SK-N-SH treated with all-trans-retinoic acid at 6 μM for 48 hours (cell line): ENCODE data around the gene ARHGAP15.

Experiments
- CSRNP3 ChIP-seq: fragments of 250-450 bp; sonication (Bioruptor Pico); IDR thresholded peaks from 2 replicates; pipeline ENCODE4 v1.5.1; 2021; ENCODE audit warnings: mild to moderate bottlenecking, moderate library complexity
- ESRRG ChIP-seq: fragments of 250-450 bp; sonication (Bioruptor Pico); IDR thresholded peaks from 2 replicates; pipeline ENCODE4 v1.6.1; 2021; ENCODE audit warnings: mild to moderate bottlenecking
- OSR1 ChIP-seq: fragments of 250-450 bp; sonication (Bioruptor Pico); IDR thresholded peaks from 2 replicates; pipeline ENCODE4 v1.8.0; 2022; ENCODE audit warnings: moderate library complexity, mild to moderate bottlenecking, inconsistent platforms
- PATZ1 ChIP-seq: fragments of 250-450 bp; sonication (Bioruptor Pico); IDR thresholded peaks from 2 replicates; pipeline ENCODE4 v1.8.0; 2020; ENCODE audit warnings: mild to moderate bottlenecking, moderate library complexity, borderline replicate concordance
- SNAI2 ChIP-seq: fragments of 250-450 bp; sonication (Bioruptor Pico); IDR thresholded peaks from 2 replicates; pipeline ENCODE4 v1.5.0; 2020; ENCODE audit warnings: mild to moderate bottlenecking, moderate library complexity
- TF ChIP-seq, protein P1 (sequence below): fragments of 250-450 bp; sonication (Bioruptor Pico); IDR thresholded peaks from 2 replicates; pipeline ENCODE4 v1.5.1; 2020; ENCODE audit warnings: low read depth, mild to moderate bottlenecking, moderate library complexity

DNA sequence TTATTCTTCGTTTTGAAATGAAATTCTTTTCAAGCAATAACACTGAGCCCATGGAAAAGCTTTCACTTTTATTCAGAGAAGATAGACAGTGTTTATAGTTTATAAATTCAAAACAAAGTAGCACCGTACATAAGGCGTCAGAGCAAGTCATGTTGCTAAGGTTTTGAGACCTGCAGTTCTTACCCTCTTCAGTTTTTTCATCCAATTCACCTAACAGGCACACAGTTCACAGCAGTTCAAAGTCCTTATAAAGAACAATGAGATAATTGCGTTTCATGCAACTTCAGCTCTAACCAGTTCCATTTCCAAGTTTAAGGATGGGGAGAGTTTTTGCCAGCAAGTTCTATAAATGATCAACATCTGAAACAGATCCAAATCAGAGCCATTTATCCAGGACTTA is 96.7 kb downstream of the ARHGAP15 start:
- no peak for TF ChIP-seq PATZ1 (CRISPR knock-in tag)
- TF ChIP-seq, protein P1, sequence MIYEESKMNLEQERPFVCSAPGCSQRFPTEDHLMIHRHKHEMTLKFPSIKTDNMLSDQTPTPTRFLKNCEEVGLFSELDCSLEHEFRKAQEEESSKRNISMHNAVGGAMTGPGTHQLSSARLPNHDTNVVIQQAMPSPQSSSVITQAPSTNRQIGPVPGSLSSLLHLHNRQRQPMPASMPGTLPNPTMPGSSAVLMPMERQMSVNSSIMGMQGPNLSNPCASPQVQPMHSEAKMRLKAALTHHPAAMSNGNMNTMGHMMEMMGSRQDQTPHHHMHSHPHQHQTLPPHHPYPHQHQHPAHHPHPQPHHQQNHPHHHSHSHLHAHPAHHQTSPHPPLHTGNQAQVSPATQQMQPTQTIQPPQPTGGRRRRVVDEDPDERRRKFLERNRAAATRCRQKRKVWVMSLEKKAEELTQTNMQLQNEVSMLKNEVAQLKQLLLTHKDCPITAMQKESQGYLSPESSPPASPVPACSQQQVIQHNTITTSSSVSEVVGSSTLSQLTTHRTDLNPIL (CRISPR knock-in tag): no peak
- TF ChIP-seq CSRNP3 (CRISPR knock-in tag): no peak
- no peak for TF ChIP-seq ESRRG (CRISPR knock-in tag)
- no peak for TF ChIP-seq OSR1 (CRISPR knock-in tag)
- no peak for TF ChIP-seq SNAI2 (CRISPR knock-in tag)
